B cell (primary cell): ENCODE results near the gene VAMP1.

ENCODE experiments used
- CTCF ChIP-seq: fragments of 200-600 bp; IDR thresholded peaks from one replicate; pipeline ENCODE4 v1.8.0; 2022; ENCODE audit warnings: antibody characterized with exemption, mild to moderate bottlenecking
- EZH2 ChIP-seq: IDR thresholded peaks from 2 replicates; pipeline ENCODE4 v1.6.1; 2012; ENCODE audit warnings: borderline replicate concordance, low read depth, mild to moderate bottlenecking, moderate library complexity, low read length; ENCODE audit not compliant: insufficient read depth, poor library complexity, severe bottlenecking

DNA sequence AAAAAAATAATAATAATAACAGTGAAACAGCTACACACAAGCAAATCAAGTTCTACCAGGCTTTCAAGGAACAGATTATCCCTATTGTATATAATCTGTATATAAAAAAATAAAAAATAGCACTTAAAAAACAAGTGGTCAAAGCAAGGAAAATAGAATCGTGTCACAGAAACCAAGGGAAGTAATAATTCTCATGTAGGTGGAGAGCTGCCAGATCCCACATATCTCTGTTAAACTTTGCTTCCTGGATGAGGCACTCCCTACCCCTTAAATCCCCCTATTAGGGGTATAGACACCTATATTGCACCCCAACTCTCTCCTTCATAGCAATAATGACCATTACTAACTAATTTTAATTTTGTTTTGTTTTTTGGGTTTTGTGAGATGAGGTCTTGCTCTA is 30.1 kb downstream of the VAMP1 start:
- no peak for TF ChIP-seq CTCF
- TF ChIP-seq EZH2: no peak
